Measurements from ENCODE around the gene LHPP.

DNA sequence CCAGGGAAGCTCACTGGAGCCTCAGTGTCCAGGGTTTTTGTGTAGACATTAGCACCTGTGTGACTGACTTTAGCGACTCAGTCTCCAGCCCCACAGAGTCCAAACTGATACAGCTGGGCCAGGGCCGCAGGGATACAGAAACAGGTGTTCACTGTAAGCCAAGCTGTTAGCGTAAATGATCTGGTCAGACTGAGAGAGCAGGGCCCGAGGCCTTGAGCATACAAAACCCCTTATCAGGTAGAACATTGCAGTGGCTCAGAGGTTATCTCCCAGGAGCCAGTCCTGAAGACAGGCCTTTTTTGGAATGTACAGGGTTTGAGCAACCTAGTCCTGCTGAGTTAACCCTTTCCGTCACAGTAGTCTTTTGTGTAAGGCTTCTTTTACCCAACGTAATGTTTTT is 25.0 kb downstream of the LHPP start:
- TF ChIP-seq, protein P1, sequence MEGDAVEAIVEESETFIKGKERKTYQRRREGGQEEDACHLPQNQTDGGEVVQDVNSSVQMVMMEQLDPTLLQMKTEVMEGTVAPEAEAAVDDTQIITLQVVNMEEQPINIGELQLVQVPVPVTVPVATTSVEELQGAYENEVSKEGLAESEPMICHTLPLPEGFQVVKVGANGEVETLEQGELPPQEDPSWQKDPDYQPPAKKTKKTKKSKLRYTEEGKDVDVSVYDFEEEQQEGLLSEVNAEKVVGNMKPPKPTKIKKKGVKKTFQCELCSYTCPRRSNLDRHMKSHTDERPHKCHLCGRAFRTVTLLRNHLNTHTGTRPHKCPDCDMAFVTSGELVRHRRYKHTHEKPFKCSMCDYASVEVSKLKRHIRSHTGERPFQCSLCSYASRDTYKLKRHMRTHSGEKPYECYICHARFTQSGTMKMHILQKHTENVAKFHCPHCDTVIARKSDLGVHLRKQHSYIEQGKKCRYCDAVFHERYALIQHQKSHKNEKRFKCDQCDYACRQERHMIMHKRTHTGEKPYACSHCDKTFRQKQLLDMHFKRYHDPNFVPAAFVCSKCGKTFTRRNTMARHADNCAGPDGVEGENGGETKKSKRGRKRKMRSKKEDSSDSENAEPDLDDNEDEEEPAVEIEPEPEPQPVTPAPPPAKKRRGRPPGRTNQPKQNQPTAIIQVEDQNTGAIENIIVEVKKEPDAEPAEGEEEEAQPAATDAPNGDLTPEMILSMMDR (IDR thresholded peaks at IDR 0.05; ENCODE audit: insufficient read depth, low read length), result no peak
- no peak for TF ChIP-seq POLR2AphosphoS5 (IDR thresholded peaks at IDR 0.05; ENCODE audit: low read depth)
